Thyroid gland (tissue), 4 donors: ENCODE results near the gene SMCP. TPM values are rescaled to one million over a fixed set of nuclear protein-coding genes. Genes with fewer than 3 reads are reported as not detected.

Experiments
- DNase-seq, 2 donors: peaks; one replicate each; pipeline ENCODE4 v3.0.0-alpha.2; 2019
- H3K27ac ChIP-seq, 3 donors: fragments of 200-600 bp; sonication (generic); 1 replicate in 2 of 3; 2 replicates in 1 of 3; pipeline ENCODE4 v1.5.1; 2016 to 2019; ENCODE audit warnings: mild to moderate bottlenecking in 1 of 3, moderate library complexity in 1 of 3
- H3K27me3 ChIP-seq: fragments of 200-600 bp; sonication (generic); one replicate; pipeline ENCODE4 v1.5.1; 2019
- H3K36me3 ChIP-seq, 2 donors: fragments of 200-600 bp; sonication (generic); one replicate each; pipeline ENCODE4 v1.5.1; 2016 to 2019
- H3K4me1 ChIP-seq, 2 donors: fragments of 200-600 bp; sonication (generic); one replicate each; pipeline ENCODE4 v1.5.1; 2017 to 2019
- H3K4me3 ChIP-seq, 3 donors: fragments of 200-600 bp; sonication (generic); replicated peaks in 1 of 3; 1 replicate in 2 of 3; 2 replicates in 1 of 3; pipeline ENCODE4 v1.5.1; 2016; ENCODE audit warnings: mild to moderate bottlenecking in 1 of 3
- H3K9me3 ChIP-seq: fragments of 200-600 bp; sonication (generic); one replicate; pipeline ENCODE4 v1.5.1; 2017
- CTCF ChIP-seq, 6 experiments: fragments of 200-600 bp in 3 of 6; fragments of 450-650 bp in 3 of 6; sonication (generic) in 3 of 6; IDR thresholded peaks; one replicate each; pipeline ENCODE4 v1.5.1; 2016 to 2019; ENCODE audit warnings: antibody characterized with exemption in 6 of 6, mild to moderate bottlenecking in 2 of 6, inconsistent platforms in 1 of 6, moderate library complexity in 1 of 6
- POLR2A ChIP-seq, 2 donors: fragments of 450-650 bp; IDR thresholded peaks; one replicate each; pipeline ENCODE4 v1.6.1; 2017; ENCODE audit warnings: antibody characterized with exemption in 2 of 2, mild to moderate bottlenecking in 2 of 2, moderate library complexity in 1 of 2
- WGBS, 2 donors: methylation state at CpG; one replicate each; pipeline ENCODE4 v1.1.5; 2017; 5-methylcytosine and 5-hydroxymethylcytosine counted together
- intact Hi-C: fragments of 100-400 bp; cut with DNase I; formaldehyde crosslinking; loops from one replicate; pipeline ENCODE4 v1.15.1; 2023
- total RNA-seq, 4 donors: library from RNA; depleted of rRNA; stranded (reverse); fragments of >200 nt; gene quantifications; one replicate each; pipeline ENCODE4 v1.2.3, GENCODE V29; 2016

SMCP gene
- total RNA-seq, 4 donors from 2014 or later = 2.6 TPM; not detected in 3

GRCh38 chr1:152919071-152919470 lies 40.9 kb downstream of the SMCP start:
- Histone ChIP-seq H3K27ac (no peak overlapping the region), H3K27me3 (no peaks in the 10 kb centered on the region), H3K4me1 (no peaks in the 10 kb centered on the region), H3K9me3 (no peaks in the 10 kb centered on the region), H3K36me3 (no peaks in the 10 kb centered on the region), H3K4me3 (no peak overlapping the region)
- intact Hi-C loops = no loop called here
- TF ChIP-seq CTCF (IDR thresholded peaks at IDR 0.05) (no peak), POLR2A (IDR thresholded peaks at IDR 0.05) (no peak)
- no peak for DNase-seq

- intact Hi-C loops = no loop called here
- DNase-seq = no peak
- Histone ChIP-seq H3K4me1 (no peaks in the 10 kb centered on the region), H3K36me3 (no peaks in the 10 kb centered on the region), H3K27me3 (no peaks in the 10 kb centered on the region), H3K27ac (no peak overlapping the region), H3K4me3 (no peak overlapping the region), H3K9me3 (no peaks in the 10 kb centered on the region)
- no peak for TF ChIP-seq CTCF (IDR thresholded peaks at IDR 0.05)
- no peak for TF ChIP-seq POLR2A (IDR thresholded peaks at IDR 0.05)
- 4 to 28% methylated on average over 2 of the region's 2 CpGs for WGBS, 2 donors
These were observed 46.1 kb downstream of the SMCP start for GRCh38 chr1:152924191-152924590.

- WGBS, 2 donors = 73 to 79% methylated on average over 3 of the region's 3 CpGs
- Histone ChIP-seq H3K4me3 (no peak overlapping the region), H3K4me1 (no peaks in the 10 kb centered on the region), H3K27me3 (no peaks in the 10 kb centered on the region), H3K27ac (no peak overlapping the region), H3K9me3 (no peaks in the 10 kb centered on the region), H3K36me3 (no peaks in the 10 kb centered on the region)
- TF ChIP-seq CTCF (IDR thresholded peaks at IDR 0.05) (no peak), POLR2A (IDR thresholded peaks at IDR 0.05) (no peak)
- intact Hi-C loops = no loop called here
- no peak for DNase-seq
These were observed 48.0 kb downstream of the SMCP start for GRCh38 chr1:152926091-152926490.

- H3K4me1 ChIP-seq = no peaks in the 10 kb centered on the region
- no peak overlapping the region for H3K4me3 ChIP-seq
- no peak for DNase-seq
- intact Hi-C loops = no loop called here
- no peaks in the 10 kb centered on the region for H3K36me3 ChIP-seq
- no peak overlapping the region for H3K27ac ChIP-seq
- no peaks in the 10 kb centered on the region for H3K9me3 ChIP-seq
- no peaks in the 10 kb centered on the region for H3K27me3 ChIP-seq
- WGBS, 2 donors = 93% methylated on average over 3 of the region's 3 CpGs
- TF ChIP-seq POLR2A (IDR thresholded peaks at IDR 0.05) (no peak), CTCF (IDR thresholded peaks at IDR 0.05) (no peak)
These were observed 50.5 kb downstream of the SMCP start for GRCh38 chr1:152928671-152929070.

- TF ChIP-seq POLR2A (IDR thresholded peaks at IDR 0.05) (no peak), CTCF (IDR thresholded peaks at IDR 0.05) (no peak)
- peak in 1 of 2 donors; percentile 8 for DNase-seq
- no peaks in the 10 kb centered on the region for H3K36me3 ChIP-seq
- no peaks in the 10 kb centered on the region for H3K4me1 ChIP-seq
- 51 to 61% methylated on average over 4 of the region's 4 CpGs for WGBS, 2 donors
- no peak overlapping the region for H3K27ac ChIP-seq
- H3K27me3 ChIP-seq = no peaks in the 10 kb centered on the region
- no peak overlapping the region for H3K4me3 ChIP-seq
- intact Hi-C loops = no loop called here
- no peaks in the 10 kb centered on the region for H3K9me3 ChIP-seq
These were observed 54.2 kb downstream of the SMCP start for GRCh38 chr1:152932170-152932811.
